PC-9 (cell line): ENCODE results near the gene CRISPLD2. TPM values are rescaled to one million over a fixed set of nuclear protein-coding genes. Genes with fewer than 3 reads are reported as not detected.

ENCODE experiments used
- BruUV-seq: library from RNA; stranded (reverse); fragments of 400-500 nt; replicated peaks from 2 replicates; lab custom pipeline; 2021; lab: Mats Ljungman, UMichigan
- CTCF ChIA-PET: fragments of 300-600 bp; sonication (Branson Sonifier 250); formaldehyde crosslinking; loops from one replicate; lab custom pipeline; 2022; ENCODE audit warnings: antibody characterized with exemption; lab: Charles Lee
- POLR2A ChIA-PET: fragments of 300-600 bp; sonication (Branson Sonifier 250); formaldehyde crosslinking; loops from one replicate; lab custom pipeline; 2022; ENCODE audit warnings: antibody characterized with exemption; ENCODE audit not compliant: unreplicated experiment; lab: Charles Lee
- DNase-seq, 2 experiments: peaks; one replicate each; pipeline versions ENCODE4 v3.0.0 to v3.0.0-alpha.2; 2015 to 2022; ENCODE audit warnings: mixed read lengths in 1 of 2
- H2AFZ ChIP-seq: fragments of 200-600 bp; sonication (generic); 2 replicates; pipeline ENCODE4 v1.8.1; 2017; ENCODE audit warnings: antibody characterized with exemption
- H3F3A ChIP-seq: fragments of 200-600 bp; sonication (generic); 2 replicates; pipeline ENCODE4 v1.8.1; 2017; ENCODE audit warnings: antibody characterized with exemption, mild to moderate bottlenecking, low read depth; ENCODE audit not compliant: insufficient read depth
- H3K27ac ChIP-seq: fragments of 200-600 bp; sonication (generic); 2 replicates; pipeline ENCODE4 v1.6.1; 2016; ENCODE audit warnings: mixed run types
- H3K27me3 ChIP-seq: fragments of 200-600 bp; sonication (generic); 2 replicates; pipeline ENCODE4 v1.6.1; 2016; ENCODE audit warnings: low read depth, mixed run types; ENCODE audit not compliant: insufficient read depth
- H3K36me3 ChIP-seq: fragments of 200-600 bp; sonication (generic); 2 replicates; pipeline ENCODE4 v1.6.1; 2016; ENCODE audit warnings: low read depth, mixed run types
- H3K4me1 ChIP-seq: fragments of 200-600 bp; sonication (generic); replicated peaks from 2 replicates; pipeline ENCODE4 v1.6.1; 2016; ENCODE audit warnings: mixed run types; ENCODE audit not compliant: insufficient read depth
- H3K4me2 ChIP-seq: fragments of 200-600 bp; sonication (generic); 2 replicates; pipeline ENCODE4 v1.6.1; 2017; ENCODE audit warnings: mixed run types
- H3K4me3 ChIP-seq: fragments of 200-600 bp; sonication (generic); 2 replicates; pipeline ENCODE4 v1.6.1; 2016; ENCODE audit warnings: mixed run types
- H3K79me2 ChIP-seq: fragments of 200-600 bp; sonication (generic); 2 replicates; pipeline ENCODE4 v1.6.1; 2017; ENCODE audit warnings: low read depth, mixed run types
- H3K9me2 ChIP-seq: fragments of 200-600 bp; sonication (generic); 2 replicates; pipeline ENCODE4 v1.8.1; 2017; ENCODE audit warnings: mild to moderate bottlenecking; ENCODE audit not compliant: insufficient read depth
- H3K9me3 ChIP-seq: fragments of 200-600 bp; sonication (generic); 2 replicates; pipeline ENCODE4 v1.8.1; 2016; ENCODE audit warnings: low read depth; ENCODE audit not compliant: insufficient read depth
- H4K20me1 ChIP-seq: fragments of 200-600 bp; sonication (generic); 2 replicates; pipeline ENCODE4 v1.8.1; 2017; ENCODE audit not compliant: insufficient read depth
- CTCF ChIP-seq: fragments of 200-600 bp; sonication (generic); conservative IDR thresholded peaks from 2 replicates; pipeline ENCODE4 v1.6.1; 2017; ENCODE audit warnings: mixed run types, antibody characterized with exemption, mild to moderate bottlenecking, moderate library complexity
- EZH2 ChIP-seq: fragments of 200-600 bp; sonication (generic); IDR thresholded peaks from 2 replicates; pipeline ENCODE4 v1.8.0; 2017; ENCODE audit warnings: antibody characterized with exemption, low read depth
- intact Hi-C: fragments of 100-400 bp; cut with micrococcal nuclease; formaldehyde crosslinking; loops from one replicate; pipeline ENCODE4 v1.10.0; 2022; ENCODE audit not compliant: unreplicated experiment
- total RNA-seq: library from RNA; stranded (reverse); gene quantifications from 2 replicates; pipeline ENCODE4 v1.2.3, GENCODE V29; 2021

CRISPLD2 gene
- total RNA-seq, 1 experiment from 2014 or later = 18.6 TPM

- no peak overlapping the region for H3K4me2 ChIP-seq
- POLR2A ChIA-PET = no interaction called here
- intact Hi-C loops = loop anchor here (2.0 to 5.0 kb wide), 3 partner anchors 28 to 181 kb away; no protein-coding TSS in a partner anchor
- CTCF ChIA-PET = interaction anchor here (1.0 to 1.8 kb wide), 3 partner anchors 28 to 198 kb away, joined by 3 to 7 read pairs (median 7); no protein-coding TSS in a partner anchor
- H3K4me1 ChIP-seq = peaks cover 7% of the 10 kb centered on the region; the same call in 1 of the 2 replicates
- H3K27ac ChIP-seq = no peak overlapping the region
- no peak overlapping the region for H3K4me3 ChIP-seq
- H3K9me3 ChIP-seq = no peaks in the 10 kb centered on the region
- H2AFZ ChIP-seq = no peak overlapping the region
- H4K20me1 ChIP-seq = no peaks in the 10 kb centered on the region
- no peaks in the 10 kb centered on the region for H3K27me3 ChIP-seq
- no TSS peak for BruUV-seq
- H3K79me2 ChIP-seq = no peaks in the 10 kb centered on the region
- peaks cover 7% of the 10 kb centered on the region; the same call in 1 of the 2 replicates for H3F3A ChIP-seq
- TF ChIP-seq CTCF = no peak
- TF ChIP-seq EZH2 = no peak
- no peaks in the 10 kb centered on the region for H3K36me3 ChIP-seq
- peak in 1 of 2 experiments; percentile 25 for DNase-seq
- no peaks in the 10 kb centered on the region for H3K9me2 ChIP-seq
These were observed 133.5 kb downstream of the CRISPLD2 start for GRCh38 chr16:84953190-84953746.

GRCh38 chr16:84955427-84955826 lies 135.6 kb downstream of the CRISPLD2 start:
- Histone ChIP-seq H3K9me2 (no peaks in the 10 kb centered on the region), H3K9me3 (no peaks in the 10 kb centered on the region), H3K27ac (no peak overlapping the region), H2AFZ (no peak overlapping the region), H3K79me2 (no peaks in the 10 kb centered on the region), H3K27me3 (no peaks in the 10 kb centered on the region), H4K20me1 (no peaks in the 10 kb centered on the region), H3K36me3 (no peaks in the 10 kb centered on the region), H3K4me1 (peaks cover 7% of the 10 kb centered on the region; the same call in 1 of the 2 replicates), H3K4me2 (no peak overlapping the region), H3F3A (peaks cover 7% of the 10 kb centered on the region; the same call in 1 of the 2 replicates), H3K4me3 (no peak overlapping the region)
- CTCF ChIA-PET = interaction anchor here (0.6 to 1.5 kb wide), 2 partner anchors 16 to 35 kb away, joined by 3 read pairs; no protein-coding TSS in a partner anchor
- TF ChIP-seq EZH2 (no peak), CTCF (no peak)
- intact Hi-C loops = no loop called here
- POLR2A ChIA-PET = no interaction called here
- no TSS peak for BruUV-seq
- peak in 1 of 2 experiments; percentile 34 for DNase-seq

GRCh38 chr16:84957192-84957591 lies 137.4 kb downstream of the CRISPLD2 start:
- Histone ChIP-seq H3K4me1 (peaks cover 7% of the 10 kb centered on the region; the same call in 1 of the 2 replicates), H3K27ac (no peak overlapping the region), H3K27me3 (no peaks in the 10 kb centered on the region), H3K4me3 (no peak overlapping the region), H4K20me1 (no peaks in the 10 kb centered on the region), H3F3A (peaks cover 7% of the 10 kb centered on the region; the same call in 1 of the 2 replicates), H3K9me3 (no peaks in the 10 kb centered on the region), H3K9me2 (no peaks in the 10 kb centered on the region), H3K79me2 (no peaks in the 10 kb centered on the region), H2AFZ (no peak overlapping the region), H3K4me2 (no peak overlapping the region), H3K36me3 (no peaks in the 10 kb centered on the region)
- CTCF ChIA-PET = interaction anchor here (0.6 kb wide), 1 partner anchor 202 kb away, joined by 3 read pairs; no protein-coding TSS in a partner anchor
- no TSS peak for BruUV-seq
- POLR2A ChIA-PET = no interaction called here
- intact Hi-C loops = no loop called here
- peak in 1 of 2 experiments; percentile 31 for DNase-seq
- TF ChIP-seq EZH2 = no peak
- no peak for TF ChIP-seq CTCF
